ENCODE data around the gene ETV1. TPM values are rescaled to one million over a fixed set of nuclear protein-coding genes. Genes with fewer than 3 reads are reported as not detected.

ETV1 gene
- total and polyA plus RNA-seq, 9 of the 15 experiments (the other 6 are each of a cell fraction or from before 2014, with no cell fraction given), result 7.2 to 27.4 (median 14.0) TPM

GRCh38 chr7:13850185-13850752, 139.2 kb downstream of the ETV1 start:
- Histone ChIP-seq H3K4me3 (no peak overlapping the region), H3K4me1 (replicated peaks in 1 of 2; ENCODE audit: control insufficient read depth in 2 of 2, insufficient read depth in 2 of 2, low read length in 2 of 2) (peaks cover 0 to 10% of the 10 kb centered on the region in 2 experiments; a peak in 2 of 5 replicates), H3K9ac (ENCODE audit: insufficient read depth in 1 of 2, low read depth in 2 of 2, low read length in 2 of 2) (peak overlapping the region in 1 of 2 experiments; percentile 46; a peak in 2 of 4 replicates), H3K79me2 (ENCODE audit: control insufficient read depth, insufficient read depth, low read length) (no peaks in the 10 kb centered on the region), H3K27me3 (ENCODE audit: control insufficient read depth in 2 of 2, insufficient read depth in 2 of 2, low read length in 2 of 2) (no peaks in the 10 kb centered on the region), H3K9me1 (ENCODE audit: control insufficient read depth, insufficient read depth, low read length) (no peaks in the 10 kb centered on the region), H4K20me1 (replicated peaks; ENCODE audit: control insufficient read depth, insufficient read depth, low read length) (no peaks in the 10 kb centered on the region), H3K9me3 (replicated peaks; ENCODE audit: control insufficient read depth, insufficient read depth, low read depth, low read length) (no peaks in the 10 kb centered on the region), H3K4me2 (ENCODE audit: insufficient read depth, low read length) (peak overlapping the region; percentile 25; the same call in 1 of the 2 replicates), H3K27ac (ENCODE audit: extremely low read depth, low read depth, low read length) (peak overlapping the region; percentile 81), H2AFZ (ENCODE audit: low read depth, low read length) (peak overlapping the region; percentile 84), H3K36me3 (ENCODE audit: control insufficient read depth, insufficient read depth, low read length) (no peaks in the 10 kb centered on the region)
- ChIA-PET POLR2A (interaction anchor here (1.2 kb wide), 1 partner anchor 9 kb away, joined by 4 read pairs; no protein-coding TSS in a partner anchor), CTCF (ENCODE audit: low intra/inter-chr PET ratio) (interaction anchor here (0.6 kb wide), 1 partner anchor 29 kb away, joined by 4 read pairs; no protein-coding TSS in a partner anchor)
- peak; percentile 96 for ATAC-seq
- peak; percentile 19 to 78 (median 44) for DNase-seq (ENCODE audit: extremely low read depth in 1 of 4, low spot score in 3 of 4)
- WGBS (ENCODE audit: insufficient coverage, low coverage, missing lambda C conversion rate), result 0% methylated on average over 2 of the region's 2 CpGs
- peak; percentile 95 for FAIRE-seq
- intact Hi-C loops (cut with micrococcal nuclease) (no loop called here), in situ Hi-C loops (cut with MboI) (no loop called here)
- no TSS peak for BruUV-seq (replicated peaks)
- TF ChIP-seq ZBTB12 (CRISPR knock-in tag; IDR thresholded peaks at IDR 0.05) (no peak), DPF2 (IDR thresholded peaks at IDR 0.05) (peak; percentile 88), SOX6 (IDR thresholded peaks at IDR 0.05) (peak; percentile 41; the same call in 1 of the 2 replicates), JUN (IDR thresholded peaks at IDR 0.05; ENCODE audit: borderline replicate concordance, low read depth, low read length) (peak; percentile 93), JUN (CRISPR knock-in tag; IDR thresholded peaks at IDR 0.05; ENCODE audit: borderline replicate concordance) (no peak), SMARCA5 (IDR thresholded peaks at IDR 0.05) (no peak), RAD51 (IDR thresholded peaks at IDR 0.05; ENCODE audit: borderline replicate concordance, low read depth) (no peak), CREM (IDR thresholded peaks at IDR 0.05; ENCODE audit: low read depth) (peak; percentile 36; the same call in 1 of the 2 replicates), ZNF316 (IDR thresholded peaks at IDR 0.05) (no peak), FOSL1 (tag; conservative IDR thresholded peaks at IDR 0.05) (peak; percentile 96), ZFP91 (CRISPR knock-in tag; IDR thresholded peaks at IDR 0.05) (no peak), CREB3 (tag; conservative IDR thresholded peaks at IDR 0.05; ENCODE audit: low read depth) (no peak), ELF4 (CRISPR knock-in tag; IDR thresholded peaks at IDR 0.05) (no peak), ZFPM2 (CRISPR knock-in tag; IDR thresholded peaks at IDR 0.05) (no peak), ZNF354B (CRISPR knock-in tag; IDR thresholded peaks at IDR 0.05) (no peak), CBX3 (IDR thresholded peaks at IDR 0.05; ENCODE audit: borderline replicate concordance in 1 of 2, low read length in 2 of 2) (peak in 1 of 2 experiments; percentile 42; a peak in 2 of 3 replicates), ZNF197 (CRISPR knock-in tag; IDR thresholded peaks at IDR 0.05; ENCODE audit: low read depth) (no peak), HMGXB4 (CRISPR knock-in tag; IDR thresholded peaks at IDR 0.05) (no peak)
